Activated CD8-positive, alpha-beta memory T cell treated with anti-CD3 and anti-CD28 coated beads, Interleukin-2, amount 50 U/mL, for 1 hour (primary cell): ENCODE measurements around the gene MACIR.

Experiments used
- DNase-seq: peaks from one replicate; pipeline ENCODE4 v3.0.0-alpha.2; 2020; ENCODE audit errors: extremely low read depth

MACIR gene

GRCh38 chr5:103245761-103246160, 12.8 kb upstream of the MACIR start:
- no peak for DNase-seq

- DNase-seq, result no peak
Measured at GRCh38 chr5:103247118-103247517, 11.4 kb upstream of the MACIR start.

DNA sequence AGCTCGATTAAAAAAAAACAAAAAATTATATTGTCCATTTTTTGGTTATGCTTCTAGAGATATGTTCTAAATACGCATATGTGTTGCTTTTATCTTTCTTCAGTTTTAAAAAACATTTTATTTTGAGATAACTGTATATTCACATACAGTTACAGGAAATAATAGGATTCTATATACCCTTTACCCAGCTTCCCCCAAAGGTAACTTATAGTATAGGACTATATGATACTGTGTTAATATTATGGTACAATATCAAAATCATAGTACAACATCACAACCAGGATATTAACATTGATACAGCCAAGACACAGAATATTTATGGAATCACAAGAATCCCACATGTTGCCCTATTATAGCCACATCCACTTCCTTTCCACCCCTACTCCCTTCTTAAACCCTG, 9.5 kb upstream of the MACIR start:
- no peak for DNase-seq

- DNase-seq, result no peak
Measured at GRCh38 chr5:103254921-103255320, 3.6 kb upstream of the MACIR start.

- no peak for DNase-seq
Measured at GRCh38 chr5:103255691-103256090, 2.9 kb upstream of the MACIR start.

GRCh38 chr5:103256178-103256577, 2.4 kb upstream of the MACIR start:
- no peak for DNase-seq

- no peak for DNase-seq
Measured at GRCh38 chr5:103258957-103259704, 568 bp downstream of the MACIR start.

DNA sequence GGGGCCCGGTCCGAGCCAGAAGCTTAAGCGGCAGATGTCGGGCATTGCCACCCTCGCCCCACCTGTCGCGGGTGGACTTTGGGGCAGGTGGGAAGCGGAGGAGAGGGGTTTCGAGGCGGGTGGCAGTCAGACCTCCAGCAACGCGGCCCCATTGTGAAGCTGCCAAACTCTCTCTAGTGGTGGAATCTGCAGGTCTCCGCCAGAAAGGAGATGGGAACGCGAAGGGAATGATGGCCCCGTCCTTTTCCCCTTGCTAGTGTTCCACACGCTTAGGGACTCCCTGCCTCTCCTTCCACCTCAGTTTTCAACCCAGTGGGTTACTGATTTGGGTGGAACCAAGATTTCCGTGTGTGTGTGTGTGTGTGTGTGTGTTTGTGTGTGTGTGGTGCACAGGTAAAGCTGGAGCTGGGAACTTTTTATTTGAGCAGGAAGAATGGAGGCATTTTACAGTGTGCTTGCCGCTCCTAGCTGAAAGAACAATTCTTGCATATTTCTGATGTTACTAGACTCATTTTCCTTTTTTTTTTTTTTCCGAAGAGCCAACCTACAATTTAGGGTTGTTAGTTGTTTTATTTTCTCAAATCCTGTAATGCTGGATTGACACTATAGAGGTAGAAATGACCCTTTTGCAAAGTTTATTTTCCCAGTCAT, 1.3 kb downstream of the MACIR start:
- no peak for DNase-seq

DNA sequence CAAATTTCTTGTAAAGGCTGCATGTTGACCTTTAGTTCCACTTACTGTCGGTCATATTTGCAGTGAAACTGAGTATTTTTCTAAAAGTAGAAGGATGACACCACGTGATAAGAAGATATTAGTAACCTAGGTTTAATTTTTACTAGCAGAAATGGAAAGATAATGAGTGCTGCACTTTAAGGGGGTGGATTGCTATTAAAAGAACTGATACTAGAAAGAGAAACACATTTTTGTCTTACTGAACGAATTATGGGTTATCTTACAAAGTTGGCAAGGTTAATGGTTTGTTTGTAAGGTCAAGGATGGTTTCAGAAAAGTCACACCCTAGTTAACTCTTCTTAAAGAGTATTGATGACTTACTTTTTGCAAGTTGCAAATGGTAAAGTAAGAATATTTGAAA, 2.4 kb downstream of the MACIR start:
- no peak for DNase-seq

DNA sequence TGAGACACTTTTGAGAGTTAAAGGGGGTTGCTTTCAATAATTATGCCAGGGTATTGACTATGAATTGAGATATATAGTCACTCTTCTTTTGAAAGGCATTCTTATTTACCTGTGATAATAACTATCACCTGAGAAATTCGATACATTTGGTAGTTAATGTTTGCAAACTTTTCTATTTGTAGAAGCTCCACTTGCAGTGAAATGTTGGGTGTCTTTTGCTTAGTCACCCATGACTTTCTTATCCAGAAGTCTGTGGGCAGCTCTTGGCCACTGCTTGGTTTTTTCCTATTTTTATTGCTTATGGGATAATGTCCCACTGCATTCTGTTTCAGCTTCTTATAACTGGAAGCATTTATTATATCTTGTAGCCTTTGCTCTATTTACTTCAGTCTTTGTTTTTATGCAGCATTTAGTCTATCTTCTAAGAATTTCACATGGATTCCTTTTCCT, 3.9 kb downstream of the MACIR start:
- DNase-seq, result no peak

DNA sequence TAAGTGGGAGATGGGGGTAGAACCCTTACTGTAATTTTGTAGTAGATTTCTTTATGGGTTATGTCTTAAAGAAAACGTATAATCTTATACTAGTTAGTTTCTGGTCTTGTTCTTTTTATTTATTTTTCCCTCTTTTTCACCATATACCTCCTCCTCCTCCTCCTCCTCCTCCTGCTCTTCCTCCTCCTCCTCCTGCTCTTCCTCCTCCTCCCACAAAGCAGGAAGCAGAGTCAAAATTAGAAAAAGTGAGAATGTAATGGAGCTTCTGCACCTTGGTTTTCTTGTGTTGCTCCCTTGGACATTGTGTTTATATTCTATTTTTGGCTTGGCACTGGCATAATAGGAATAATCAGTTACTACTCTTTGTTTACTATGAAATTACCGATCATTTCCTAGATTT, 4.5 kb downstream of the MACIR start:
- DNase-seq, result no peak

GRCh38 chr5:103264508-103264907, 5.9 kb downstream of the MACIR start:
- no peak for DNase-seq

DNA sequence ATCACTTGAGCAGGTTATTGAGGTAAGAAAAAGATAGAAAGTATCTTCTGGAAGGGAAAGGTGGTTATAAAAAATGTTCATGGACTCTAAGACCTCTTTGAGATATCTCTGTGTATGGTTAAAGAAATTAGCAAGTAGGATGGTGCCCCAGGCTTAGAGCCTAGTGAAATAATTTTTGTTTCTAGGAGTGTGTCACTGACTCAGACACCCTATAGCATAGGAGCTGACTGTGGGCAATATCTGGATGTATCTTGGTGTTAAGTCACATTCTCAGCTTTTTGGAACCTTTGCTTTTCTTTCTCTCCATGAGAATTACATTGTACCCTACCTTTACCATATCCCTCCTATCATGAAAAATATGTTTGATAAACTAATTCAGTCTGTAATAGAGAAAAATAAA, 12.0 kb downstream of the MACIR start:
- DNase-seq, result no peak

DNA sequence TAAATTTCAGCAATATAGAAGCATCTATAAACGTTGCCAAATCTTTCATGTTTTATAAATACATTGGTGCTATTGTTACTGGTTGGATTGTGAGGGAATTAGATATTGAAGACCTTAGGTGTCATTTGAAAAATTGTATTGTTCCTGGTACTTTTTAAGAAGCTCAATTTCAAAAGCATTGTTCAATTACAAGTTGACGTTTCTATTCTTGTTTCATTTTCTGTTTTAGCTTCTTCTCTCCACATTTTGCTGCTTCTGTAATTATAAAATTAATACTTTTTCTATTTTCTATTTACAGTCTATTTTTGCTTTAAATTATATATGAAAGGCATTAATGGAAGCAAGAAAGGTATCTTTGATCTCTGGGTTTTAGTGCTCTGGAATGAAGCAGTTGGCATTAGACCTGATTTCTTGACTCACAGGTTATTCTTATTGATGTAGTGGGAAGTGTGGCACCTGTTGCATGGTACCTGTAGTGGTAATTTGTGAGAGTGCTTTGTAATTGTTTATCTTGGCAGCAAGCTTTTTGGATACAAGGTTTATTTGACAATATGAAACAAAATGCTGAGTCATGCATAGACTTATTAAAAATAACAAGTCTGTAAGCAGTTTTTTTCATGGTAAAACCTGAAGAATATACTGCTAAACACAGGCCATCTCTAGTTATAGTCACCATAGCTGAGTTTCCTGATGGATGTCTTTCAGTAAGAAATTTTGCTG, 13.2 kb downstream of the MACIR start:
- DNase-seq, result no peak

DNA sequence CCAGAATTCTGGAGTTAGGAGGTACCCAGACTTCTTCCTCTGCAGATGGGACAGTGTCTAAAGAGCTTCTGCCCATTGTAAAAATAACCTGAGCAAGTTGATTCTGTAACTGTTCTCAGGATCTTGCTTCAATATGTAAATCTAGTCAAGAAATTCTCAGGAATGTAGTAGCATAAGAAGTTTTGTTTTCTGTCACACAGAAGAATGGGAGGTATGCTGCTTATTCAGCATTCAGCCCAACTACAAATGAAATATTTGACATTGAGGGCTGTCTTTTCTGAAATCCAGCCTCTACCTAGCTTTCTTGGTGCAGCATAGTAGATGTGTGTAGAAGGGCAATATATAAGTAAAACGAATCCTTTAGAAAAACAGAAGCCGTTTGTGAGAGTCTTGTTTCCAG, 13.8 kb downstream of the MACIR start:
- no peak for DNase-seq

DNA sequence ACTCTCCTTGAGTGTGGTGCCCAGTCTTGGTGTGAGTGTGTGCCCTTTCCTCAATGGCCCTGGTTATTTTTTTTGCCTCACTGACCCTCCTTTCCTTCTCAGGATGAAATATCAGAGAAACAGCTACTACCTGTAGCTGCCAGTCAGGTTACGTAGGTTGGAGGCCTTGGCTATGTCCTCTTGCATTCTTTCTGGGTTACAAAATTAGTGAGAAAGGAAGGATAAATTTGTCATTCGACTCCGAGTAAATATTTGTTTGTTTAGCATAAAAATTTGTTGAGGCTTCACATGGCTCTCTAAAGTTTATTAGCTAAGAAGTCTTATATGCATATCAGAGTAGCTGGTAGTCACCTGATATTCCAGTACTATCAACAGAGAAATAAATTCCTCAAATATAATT, 15.4 kb downstream of the MACIR start:
- DNase-seq, result no peak

- no peak for DNase-seq
Measured at GRCh38 chr5:103275851-103276250, 17.3 kb downstream of the MACIR start.

DNA sequence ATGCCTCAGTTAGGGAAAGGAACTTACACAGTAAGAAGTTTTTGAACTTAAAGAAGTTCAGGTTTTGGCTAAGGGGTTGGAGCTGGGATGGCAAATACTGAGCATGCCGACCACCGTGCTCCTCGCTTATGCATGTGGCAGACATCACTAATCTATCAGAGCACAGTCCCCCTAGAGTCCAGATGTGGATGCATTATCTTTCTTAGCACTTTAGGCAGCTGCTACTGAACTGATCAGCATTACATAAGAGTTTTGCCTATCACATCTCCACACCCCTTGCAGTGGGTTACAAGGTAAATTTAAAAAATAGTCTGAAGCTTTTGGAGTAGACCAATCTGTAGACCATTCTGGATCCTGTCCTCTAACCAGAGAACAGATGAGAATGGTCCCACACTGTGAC, 22.4 kb downstream of the MACIR start:
- no peak for DNase-seq

DNA sequence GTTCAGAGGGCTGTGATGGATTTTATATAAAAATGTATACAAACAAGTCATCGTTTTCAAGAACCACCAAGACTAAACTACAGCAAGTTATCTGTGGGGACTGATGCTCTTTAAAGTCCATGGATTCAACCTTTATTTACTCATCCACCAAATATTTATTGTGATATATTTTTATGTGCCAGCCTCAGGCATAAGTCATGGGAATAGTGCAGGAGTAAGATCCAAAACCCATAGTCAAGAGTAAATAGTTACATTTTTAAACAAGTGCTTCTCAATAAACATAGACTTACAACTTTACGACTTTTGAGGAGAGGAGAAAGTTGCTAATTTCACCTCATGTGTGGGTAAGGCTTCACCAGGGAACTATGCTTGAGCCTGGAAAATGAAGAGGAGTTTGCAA, 24.6 kb downstream of the MACIR start:
- no peak for DNase-seq

- DNase-seq, result no peak
Measured at GRCh38 chr5:103283869-103284268, 25.3 kb downstream of the MACIR start.

DNA sequence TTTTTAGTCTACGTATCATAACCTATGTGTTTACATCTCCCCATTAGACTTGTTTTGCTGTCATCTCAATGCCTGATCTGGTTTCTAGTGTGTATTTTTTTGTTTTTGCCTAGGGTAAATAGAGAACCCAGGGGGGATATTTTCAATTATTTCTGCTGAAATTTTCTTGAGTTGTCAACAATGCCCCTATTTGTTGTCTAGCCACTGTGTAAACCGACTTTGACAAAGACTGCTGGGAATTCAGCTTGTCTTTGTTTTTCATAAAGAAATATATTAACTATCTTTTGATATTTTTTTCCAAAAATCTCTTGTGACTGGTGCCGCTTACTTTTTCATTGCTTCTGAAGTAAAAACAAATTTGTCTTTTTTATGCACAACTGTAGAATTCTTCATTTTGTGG, 28.1 kb downstream of the MACIR start:
- no peak for DNase-seq

GRCh38 chr5:103289024-103289423, 30.5 kb downstream of the MACIR start:
- no peak for DNase-seq

- DNase-seq, result no peak
Measured at GRCh38 chr5:103290846-103291245, 32.3 kb downstream of the MACIR start.
